ENCODE data around the gene SPAG16. TPM values are rescaled to one million over a fixed set of nuclear protein-coding genes. Genes with fewer than 3 reads are reported as not detected.

The SPAG16 gene
- total RNA-seq, 1 experiment from 2014 or later = 28.2 TPM

- H3K4me3 ChIP-seq = no peak overlapping the region
- H3K27ac ChIP-seq = no peak overlapping the region
- H3K9me3 ChIP-seq (replicated peaks) = no peaks in the 10 kb centered on the region
- no peaks in the 10 kb centered on the region for H3K27me3 ChIP-seq
- H3K4me1 ChIP-seq = no peaks in the 10 kb centered on the region
- no peak for DNase-seq
- no peaks in the 10 kb centered on the region for H3K36me3 ChIP-seq
Measured at GRCh38 chr2:214244847-214245246, 960.6 kb downstream of the SPAG16 start.

GRCh38 chr2:214246417-214246816 lies 962.2 kb downstream of the SPAG16 start:
- H3K27me3 ChIP-seq = no peaks in the 10 kb centered on the region
- H3K36me3 ChIP-seq = no peaks in the 10 kb centered on the region
- H3K27ac ChIP-seq = no peak overlapping the region
- H3K9me3 ChIP-seq (replicated peaks) = no peaks in the 10 kb centered on the region
- H3K4me1 ChIP-seq = no peaks in the 10 kb centered on the region
- DNase-seq = no peak
- no peak overlapping the region for H3K4me3 ChIP-seq

- Histone ChIP-seq H3K36me3 (no peaks in the 10 kb centered on the region), H3K4me1 (no peaks in the 10 kb centered on the region), H3K27me3 (no peaks in the 10 kb centered on the region), H3K27ac (no peak overlapping the region), H3K4me3 (no peak overlapping the region), H3K9me3 (replicated peaks) (no peaks in the 10 kb centered on the region)
- DNase-seq = no peak
Measured at GRCh38 chr2:214247531-214247930, 963.3 kb downstream of the SPAG16 start.

- Histone ChIP-seq H3K4me1 (no peaks in the 10 kb centered on the region), H3K36me3 (no peaks in the 10 kb centered on the region), H3K27ac (no peak overlapping the region), H3K4me3 (no peak overlapping the region), H3K9me3 (replicated peaks) (no peaks in the 10 kb centered on the region), H3K27me3 (no peaks in the 10 kb centered on the region)
- no peak for DNase-seq
Measured at GRCh38 chr2:214255046-214255445, 970.8 kb downstream of the SPAG16 start.

GRCh38 chr2:214261683-214262082 lies 977.4 kb downstream of the SPAG16 start:
- Histone ChIP-seq H3K9me3 (replicated peaks) (no peaks in the 10 kb centered on the region), H3K4me3 (no peak overlapping the region), H3K27ac (no peak overlapping the region), H3K4me1 (no peaks in the 10 kb centered on the region), H3K36me3 (no peaks in the 10 kb centered on the region), H3K27me3 (no peaks in the 10 kb centered on the region)
- DNase-seq = no peak

GRCh38 chr2:214264171-214264570 lies 979.9 kb downstream of the SPAG16 start:
- Histone ChIP-seq H3K27ac (no peak overlapping the region), H3K27me3 (no peaks in the 10 kb centered on the region), H3K36me3 (no peaks in the 10 kb centered on the region), H3K4me1 (no peaks in the 10 kb centered on the region), H3K9me3 (replicated peaks) (no peaks in the 10 kb centered on the region), H3K4me3 (no peak overlapping the region)
- no peak for DNase-seq

- Histone ChIP-seq H3K4me1 (no peaks in the 10 kb centered on the region), H3K27me3 (no peaks in the 10 kb centered on the region), H3K36me3 (no peaks in the 10 kb centered on the region), H3K9me3 (replicated peaks) (no peaks in the 10 kb centered on the region), H3K4me3 (no peak overlapping the region), H3K27ac (no peak overlapping the region)
- DNase-seq = no peak
Measured at GRCh38 chr2:214265991-214266489, 981.8 kb downstream of the SPAG16 start.

- DNase-seq = no peak
Measured at GRCh38 chr2:214277880-214278279, 993.6 kb downstream of the SPAG16 start.

GRCh38 chr2:214286011-214286410 lies 1001.7 kb downstream of the SPAG16 start:
- DNase-seq = no peak
- Histone ChIP-seq H3K27me3 (no peaks in the 10 kb centered on the region), H3K4me1 (no peaks in the 10 kb centered on the region), H3K36me3 (no peaks in the 10 kb centered on the region), H3K4me3 (no peak overlapping the region), H3K9me3 (replicated peaks) (no peaks in the 10 kb centered on the region), H3K27ac (no peak overlapping the region)

More at GRCh38 chr2:214277880-214278279, 993.6 kb downstream of the SPAG16 start:
- no peaks in the 10 kb centered on the region for H3K9me3 ChIP-seq (replicated peaks)
- H3K36me3 ChIP-seq = no peaks in the 10 kb centered on the region
- no peaks in the 10 kb centered on the region for H3K4me1 ChIP-seq
- H3K4me3 ChIP-seq = no peak overlapping the region
- no peaks in the 10 kb centered on the region for H3K27me3 ChIP-seq
- no peak overlapping the region for H3K27ac ChIP-seq

- Histone ChIP-seq H3K36me3 (no peaks in the 10 kb centered on the region), H3K4me1 (no peaks in the 10 kb centered on the region), H3K9me3 (replicated peaks) (no peaks in the 10 kb centered on the region), H3K27ac (no peak overlapping the region), H3K4me3 (no peak overlapping the region), H3K27me3 (no peaks in the 10 kb centered on the region)
- no peak for DNase-seq
Measured at GRCh38 chr2:214293593-214293992, 1009.3 kb downstream of the SPAG16 start.

- no peaks in the 10 kb centered on the region for H3K27me3 ChIP-seq
- H3K4me1 ChIP-seq = no peaks in the 10 kb centered on the region
- H3K4me3 ChIP-seq = no peak overlapping the region
- DNase-seq = no peak
- H3K36me3 ChIP-seq = no peaks in the 10 kb centered on the region
- H3K27ac ChIP-seq = no peak overlapping the region
- no peaks in the 10 kb centered on the region for H3K9me3 ChIP-seq (replicated peaks)
Measured at GRCh38 chr2:214294426-214294825, 1010.2 kb downstream of the SPAG16 start.

- H3K36me3 ChIP-seq = no peaks in the 10 kb centered on the region
- H3K27ac ChIP-seq = no peak overlapping the region
- no peaks in the 10 kb centered on the region for H3K4me1 ChIP-seq
- no peak overlapping the region for H3K4me3 ChIP-seq
- no peaks in the 10 kb centered on the region for H3K27me3 ChIP-seq
- DNase-seq = no peak
- H3K9me3 ChIP-seq (replicated peaks) = no peaks in the 10 kb centered on the region
Measured at GRCh38 chr2:214297423-214297822, 1013.2 kb downstream of the SPAG16 start.

- no peaks in the 10 kb centered on the region for H3K27me3 ChIP-seq
- DNase-seq = peak in 1 of 2 experiments; percentile 3
- no peak overlapping the region for H3K4me3 ChIP-seq
- H3K36me3 ChIP-seq = no peaks in the 10 kb centered on the region
- H3K4me1 ChIP-seq = no peaks in the 10 kb centered on the region
- no peaks in the 10 kb centered on the region for H3K9me3 ChIP-seq (replicated peaks)
- no peak overlapping the region for H3K27ac ChIP-seq
Measured at GRCh38 chr2:214310319-214310718, 1026.1 kb downstream of the SPAG16 start.

- H3K36me3 ChIP-seq = no peaks in the 10 kb centered on the region
- DNase-seq = peak in 1 of 2 experiments; percentile 2
- no peaks in the 10 kb centered on the region for H3K9me3 ChIP-seq (replicated peaks)
- no peaks in the 10 kb centered on the region for H3K4me1 ChIP-seq
- no peaks in the 10 kb centered on the region for H3K27me3 ChIP-seq
- H3K4me3 ChIP-seq = no peak overlapping the region
- no peak overlapping the region for H3K27ac ChIP-seq
Measured at GRCh38 chr2:214311031-214311533, 1026.8 kb downstream of the SPAG16 start.

GRCh38 chr2:214311931-214312749 lies 1027.9 kb downstream of the SPAG16 start:
- DNase-seq = no peak
- Histone ChIP-seq H3K36me3 (no peaks in the 10 kb centered on the region), H3K4me3 (no peak overlapping the region), H3K9me3 (replicated peaks) (no peaks in the 10 kb centered on the region), H3K27ac (no peak overlapping the region), H3K4me1 (no peaks in the 10 kb centered on the region), H3K27me3 (no peaks in the 10 kb centered on the region)

GRCh38 chr2:214315324-214315723 lies 1031.1 kb downstream of the SPAG16 start:
- DNase-seq = no peak
- Histone ChIP-seq H3K9me3 (replicated peaks) (no peaks in the 10 kb centered on the region), H3K36me3 (no peaks in the 10 kb centered on the region), H3K4me3 (no peak overlapping the region), H3K4me1 (no peaks in the 10 kb centered on the region), H3K27me3 (no peaks in the 10 kb centered on the region), H3K27ac (no peak overlapping the region)

Measured in SJCRH30 (cell line).